IMR-90 (cell line): ENCODE data around the gene VILL. TPM values are rescaled to one million over a fixed set of nuclear protein-coding genes. Genes with fewer than 3 reads are reported as not detected.

Experiments
- ATAC-seq: fragments of 200-7000 bp; cut with Tn5 transposase; 2 replicates; pipeline ENCODE4 v1.9.1; 2020; ENCODE audit warnings: low read depth, mild to moderate bottlenecking, moderate library complexity
- BruUV-seq: library from RNA; stranded (reverse); fragments of 400-500 nt; replicated peaks from 2 replicates; lab custom pipeline; 2021; lab: Mats Ljungman, UMichigan
- CTCF ChIA-PET: fragments of 300-600 bp; formaldehyde crosslinking; extraction: SDS; loops from one replicate; lab custom pipeline; 2021; ENCODE audit warnings: antibody characterized with exemption; lab: Yijun Ruan, JAX
- POLR2A ChIA-PET: fragments of 300-600 bp; sonication (Branson Sonifier 250); formaldehyde crosslinking; loops from one replicate; lab custom pipeline; 2022; ENCODE audit warnings: antibody characterized with exemption; ENCODE audit not compliant: unreplicated experiment; lab: Charles Lee
- DNase-seq: peaks from one replicate; pipeline ENCODE4 v3.0.0; 2013
- H2AFZ ChIP-seq: replicated peaks from 2 replicates; pipeline ENCODE3; 2013; ENCODE audit warnings: low read length, mild to moderate bottlenecking; ENCODE audit not compliant: poor library complexity
- H2AK5ac ChIP-seq: 2 replicates; pipeline ENCODE4 v1.6.1; 2013; ENCODE audit warnings: low read depth, low read length, inconsistent platforms
- H2AK9ac ChIP-seq: replicated peaks from 2 replicates; pipeline ENCODE3; 2013; ENCODE audit warnings: mild to moderate bottlenecking, low read depth, low read length, moderate library complexity; ENCODE audit not compliant: poor library complexity
- H2BK120ac ChIP-seq: 2 replicates; pipeline ENCODE4 v1.6.1; 2013; ENCODE audit warnings: low read depth, low read length, inconsistent platforms
- H2BK15ac ChIP-seq: 3 replicates; pipeline ENCODE4 v1.6.1; 2013; ENCODE audit warnings: low read depth, low read length, inconsistent platforms
- H2BK20ac ChIP-seq: 2 replicates; pipeline ENCODE4 v1.6.1; 2013; ENCODE audit warnings: low read depth, mild to moderate bottlenecking, inconsistent platforms, low read length, moderate library complexity
- H2BK5ac ChIP-seq: 2 replicates; pipeline ENCODE4 v1.6.1; 2013; ENCODE audit warnings: mild to moderate bottlenecking, low read depth, low read length, inconsistent platforms; ENCODE audit not compliant: poor library complexity, severe bottlenecking
- H3K14ac ChIP-seq: replicated peaks from 2 replicates; pipeline ENCODE4 v1.6.1; 2013; ENCODE audit warnings: low read depth, low read length, inconsistent platforms
- H3K18ac ChIP-seq: 2 replicates; pipeline ENCODE4 v1.6.1; 2013; ENCODE audit warnings: low read depth, low read length, control low read depth
- H3K23ac ChIP-seq: 2 replicates; pipeline ENCODE4 v1.6.1; 2013; ENCODE audit warnings: low read depth, low read length, inconsistent platforms
- H3K27ac ChIP-seq: 2 replicates; pipeline ENCODE4 v1.5.1; 2013; ENCODE audit warnings: mild to moderate bottlenecking, control low read depth, low read length; ENCODE audit not compliant: insufficient read depth
- H3K27me3 ChIP-seq: 2 replicates; pipeline ENCODE4 v1.6.1; 2013; ENCODE audit warnings: low read length; ENCODE audit not compliant: control insufficient read depth, insufficient read depth
- H3K36me3 ChIP-seq: 2 replicates; pipeline ENCODE4 v1.6.1; 2013; ENCODE audit warnings: low read length, mixed read lengths; ENCODE audit not compliant: control insufficient read depth, insufficient read depth
- H3K4ac ChIP-seq: 2 replicates; pipeline ENCODE4 v1.6.1; 2013; ENCODE audit warnings: low read depth, low read length, inconsistent platforms
- H3K4me1 ChIP-seq: 2 replicates; pipeline ENCODE4 v1.6.1; 2013; ENCODE audit warnings: low read length, mixed read lengths; ENCODE audit not compliant: control insufficient read depth, insufficient read depth
- H3K4me2 ChIP-seq: 2 replicates; pipeline ENCODE4 v1.6.1; 2013; ENCODE audit warnings: low read depth, mild to moderate bottlenecking, control low read depth, low read length, moderate library complexity
- H3K4me3 ChIP-seq: 2 replicates; pipeline ENCODE4 v1.5.1; 2013; ENCODE audit warnings: low read depth, mild to moderate bottlenecking, control low read depth, low read length, moderate library complexity; ENCODE audit not compliant: insufficient read depth
- H3K56ac ChIP-seq: 2 replicates; pipeline ENCODE4 v1.6.1; 2013; ENCODE audit warnings: low read length, inconsistent platforms; ENCODE audit not compliant: insufficient read depth; ENCODE audit errors: extremely low read depth
- H3K79me1 ChIP-seq, 2 experiments: 2 replicates each; pipeline ENCODE4 v1.6.1; 2013; ENCODE audit warnings: low read length in 2 of 2, inconsistent platforms in 1 of 2, low read depth in 1 of 2
- H3K9ac ChIP-seq: 2 replicates; pipeline ENCODE4 v1.6.1; 2013; ENCODE audit warnings: low read depth, low read length, control low read depth
- H3K9me1 ChIP-seq: 2 replicates; pipeline ENCODE4 v1.6.1; 2013; ENCODE audit warnings: low read length, inconsistent platforms; ENCODE audit not compliant: insufficient read depth
- H3K9me3 ChIP-seq: 2 replicates; pipeline ENCODE4 v1.6.1; 2013; ENCODE audit warnings: low read length; ENCODE audit not compliant: control insufficient read depth, insufficient read depth
- H4K20me1 ChIP-seq: 2 replicates; pipeline ENCODE4 v1.6.1; 2013; ENCODE audit warnings: low read length, inconsistent platforms; ENCODE audit not compliant: insufficient read depth
- H4K5ac ChIP-seq: 2 replicates; pipeline ENCODE4 v1.6.1; 2013; ENCODE audit warnings: mild to moderate bottlenecking, low read depth, low read length, control low read depth
- H4K8ac ChIP-seq, 2 experiments: 2 replicates each; pipeline ENCODE4 v1.6.1; 2013; ENCODE audit warnings: low read depth in 2 of 2, low read length in 2 of 2, control low read depth in 1 of 2, inconsistent platforms in 1 of 2
- H4K91ac ChIP-seq: 2 replicates; pipeline ENCODE4 v1.6.1; 2013; ENCODE audit warnings: low read depth, low read length, inconsistent platforms; ENCODE audit not compliant: insufficient read depth
- MXI1 ChIP-seq: IDR thresholded peaks from 2 replicates; pipeline ENCODE4 v1.6.1; 2012; ENCODE audit warnings: low read depth, mild to moderate bottlenecking, low read length, moderate library complexity, borderline replicate concordance
- WGBS, 2 experiments: methylation state at CpG; one replicate each; pipeline versions ENCODE4 v1.1.5 to v1.1.7; 2013; ENCODE audit warnings: missing lambda C conversion rate in 2 of 2; ENCODE audit not compliant: insufficient read length in 1 of 2; ENCODE audit errors: extremely low coverage in 2 of 2; 5-methylcytosine and 5-hydroxymethylcytosine counted together
- dilution Hi-C: fragments of 300-500 bp; cut with HindIII; formaldehyde crosslinking; loops from one replicate; pipeline ENCODE4 v1.14.3; 2018; ENCODE audit warnings: low sequenced_read_pairs; ENCODE audit not compliant: unreplicated experiment
- in situ Hi-C: fragments of 300-500 bp; cut with MboI; formaldehyde crosslinking; loops from 3 replicates; pipeline ENCODE4 v1.14.3; 2019; ENCODE audit warnings: low sequenced_read_pairs, inconsistent platforms, mixed read lengths
- intact Hi-C: fragments of 100-400 bp; cut with micrococcal nuclease; formaldehyde crosslinking; loops from 2 replicates; pipeline ENCODE4 v1.10.0; 2022
- polyA plus RNA-seq, 3 experiments: library from polyadenylated mRNA; depleted of rRNA; stranded (reverse); fragments of >200 nt; gene quantifications; 2 replicates each; pipeline ENCODE4 v1.2.3, GENCODE V29; 2012; ENCODE audit warnings: low replicate concordance in 1 of 3
- total RNA-seq: library from RNA; depleted of rRNA; stranded (reverse); fragments of >200 nt; gene quantifications from 2 replicates; pipeline ENCODE4 v1.2.3, GENCODE V29; 2012

Gene VILL
- total and polyA plus RNA-seq, 2 of the 4 experiments (the other 2 are of a cell fraction): 2.3 to 4.7 TPM

DNA sequence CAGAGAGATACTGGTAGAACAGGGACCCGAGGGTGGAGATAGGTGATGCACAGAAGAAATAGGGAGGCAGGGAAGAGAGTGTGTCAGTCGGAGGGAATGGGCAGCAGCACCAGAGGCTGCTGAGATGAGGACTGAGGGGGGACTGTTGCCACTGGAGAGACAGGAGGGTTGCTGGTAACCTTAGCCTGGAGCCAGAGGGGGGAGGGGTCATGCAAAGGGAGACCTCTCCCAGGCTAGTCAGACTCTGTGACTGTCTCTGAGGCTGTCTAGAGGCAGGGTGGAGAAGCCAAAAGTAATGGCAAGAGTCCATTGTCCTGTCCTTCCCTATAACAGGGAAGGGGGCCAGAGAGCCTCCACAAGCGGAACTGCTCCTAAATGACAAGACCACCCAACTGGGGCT lies 46.3 kb downstream of the VILL start:
- Histone ChIP-seq H3K27ac (no peak overlapping the region), H2AK9ac (no peak overlapping the region), H3K56ac (no peak overlapping the region), H3K23ac (no peak overlapping the region), H3K9me3 (no peaks in the 10 kb centered on the region), H3K4me2 (no peak overlapping the region), H2AFZ (no peak overlapping the region), H2AK5ac (no peak overlapping the region), H4K8ac (no peak overlapping the region), H3K9ac (no peak overlapping the region), H2BK20ac (no peak overlapping the region), H3K4me1 (peaks cover 4% of the 10 kb centered on the region), H3K18ac (no peak overlapping the region), H2BK15ac (no peak overlapping the region), H2BK120ac (no peak overlapping the region), H4K5ac (no peak overlapping the region), H4K91ac (no peak overlapping the region), H3K36me3 (no peaks in the 10 kb centered on the region), H4K20me1 (no peaks in the 10 kb centered on the region), H3K4me3 (no peak overlapping the region), H3K27me3 (peaks cover 6% of the 10 kb centered on the region), H2BK5ac (no peak overlapping the region), H3K79me1 (no peaks in the 10 kb centered on the region), H3K4ac (no peak overlapping the region), H3K14ac (no peak overlapping the region), H3K9me1 (peaks cover 5% of the 10 kb centered on the region; the same call in 1 of the 2 replicates)
- no peak for ATAC-seq
- no peak for DNase-seq
- ChIA-PET POLR2A (no interaction called here), CTCF (no interaction called here)
- dilution Hi-C loops (no loop called here), intact Hi-C loops (no loop called here), in situ Hi-C loops (no loop called here)
- TF ChIP-seq MXI1: no peak
- WGBS, 2 experiments: 40% methylated on average over 1 of the region's 3 CpGs; no CpG with 5 or more reads in 1 of the 2 experiments
- BruUV-seq: no TSS peak
